ENCODE results near the gene CLASP1.
A peak's percentile ranks its signal among the peaks of the same experiment; 100 is the strongest.
"Not testable (repeated sequence)": the region's sequence is repeated elsewhere in the genome, so short reads cannot be mapped to it uniquely, and the experiment has no call there.

CLASP1 gene

GRCh38 chr2:121363632-121364420, 285.4 kb downstream of the CLASP1 start:
- DNase-seq, result peak; percentile 19

GRCh38 chr2:121362774-121363173, 286.5 kb downstream of the CLASP1 start:
- no peak for DNase-seq

GRCh38 chr2:121362226-121362625, 287.0 kb downstream of the CLASP1 start:
- no peak for DNase-seq

GRCh38 chr2:121360566-121361300, 288.5 kb downstream of the CLASP1 start:
- DNase-seq, result no peak

GRCh38 chr2:121359716-121360565, 289.3 kb downstream of the CLASP1 start:
- no peak for DNase-seq

GRCh38 chr2:121359170-121359569, 290.1 kb downstream of the CLASP1 start:
- DNase-seq, result no peak

- no peak for DNase-seq
Observed at GRCh38 chr2:121358291-121358690, 291.0 kb downstream of the CLASP1 start.

- DNase-seq, result peak; percentile 77
Observed at GRCh38 chr2:121356058-121356640, 293.1 kb downstream of the CLASP1 start.

GRCh38 chr2:121355488-121355887, 293.8 kb downstream of the CLASP1 start:
- DNase-seq, result peak; percentile 78

GRCh38 chr2:121351521-121352318, 297.5 kb downstream of the CLASP1 start:
- DNase-seq, result no peak

- no peak for DNase-seq
Observed at GRCh38 chr2:121350890-121351289, 298.4 kb downstream of the CLASP1 start.

- no peak for DNase-seq
Observed at GRCh38 chr2:121350402-121350775, 298.9 kb downstream of the CLASP1 start.

- DNase-seq, result no peak
Observed at GRCh38 chr2:121349721-121350401, 299.4 kb downstream of the CLASP1 start.

GRCh38 chr2:121348128-121348740, 301.0 kb downstream of the CLASP1 start:
- DNase-seq, result no peak

- peak; percentile 14 for DNase-seq
Observed at GRCh38 chr2:121346859-121347258, 302.4 kb downstream of the CLASP1 start.

GRCh38 chr2:121346407-121346806, 302.9 kb downstream of the CLASP1 start:
- DNase-seq, result peak; percentile 0

GRCh38 chr2:121345887-121346286, 303.4 kb downstream of the CLASP1 start:
- DNase-seq, result no peak

GRCh38 chr2:121345101-121345500, 304.2 kb downstream of the CLASP1 start:
- no peak for DNase-seq

- DNase-seq, result not testable (repeated sequence)
Observed at GRCh38 chr2:121343828-121344399, 305.3 kb downstream of the CLASP1 start.

- peak; percentile 56 for DNase-seq
Observed at GRCh38 chr2:121343191-121343590, 306.1 kb downstream of the CLASP1 start.

GRCh38 chr2:121342751-121343150, 306.5 kb downstream of the CLASP1 start:
- DNase-seq, result no peak

Measured in NCI-H69 (cell line).